Large intestine (tissue), 3 donors: ENCODE results near the gene DUSP18. TPM values are rescaled to one million over a fixed set of nuclear protein-coding genes. Genes with fewer than 3 reads are reported as not detected.
"Not testable (repeated sequence)": the region's sequence is repeated elsewhere in the genome, so short reads cannot be mapped to it uniquely, and the experiment has no call there.

Experiments used
- DNase-seq, 2 donors: peaks; one replicate each; pipeline versions ENCODE4 v3.0.0 to v3.0.0-alpha.2; 2013
- H3K27ac ChIP-seq: one replicate; pipeline ENCODE4 v1.5.1; 2013; ENCODE audit warnings: low read length
- H3K27me3 ChIP-seq: 2 replicates; pipeline ENCODE4 v1.6.1; 2013; ENCODE audit warnings: low read length; ENCODE audit not compliant: control insufficient read depth, insufficient read depth
- H3K36me3 ChIP-seq: 2 replicates; pipeline ENCODE4 v1.6.1; 2013; ENCODE audit warnings: low read length; ENCODE audit not compliant: control insufficient read depth, insufficient read depth
- H3K4me1 ChIP-seq: one replicate; pipeline ENCODE4 v1.6.1; 2013; ENCODE audit warnings: low read length; ENCODE audit not compliant: control insufficient read depth, insufficient read depth
- H3K4me3 ChIP-seq: one replicate; pipeline ENCODE4 v1.5.1; 2013; ENCODE audit warnings: low read length
- H3K9me3 ChIP-seq: one replicate; pipeline ENCODE4 v1.6.1; 2013; ENCODE audit warnings: mild to moderate bottlenecking, low read depth, low read length, moderate library complexity; ENCODE audit not compliant: control insufficient read depth
- WGBS: methylation state at CpG from one replicate; pipeline ENCODE4 v1.1.5; 2013; ENCODE audit warnings: low lambda C conversion rate; ENCODE audit not compliant: insufficient coverage; 5-methylcytosine and 5-hydroxymethylcytosine counted together
- polyA plus RNA-seq: library from polyadenylated mRNA; unstranded; fragments of 120-200 nt; gene quantifications from one replicate; pipeline ENCODE4 v1.2.1, GENCODE V29; 2013

DUSP18 gene
- polyA plus RNA-seq, 1 donor = 11.3 TPM

DNA sequence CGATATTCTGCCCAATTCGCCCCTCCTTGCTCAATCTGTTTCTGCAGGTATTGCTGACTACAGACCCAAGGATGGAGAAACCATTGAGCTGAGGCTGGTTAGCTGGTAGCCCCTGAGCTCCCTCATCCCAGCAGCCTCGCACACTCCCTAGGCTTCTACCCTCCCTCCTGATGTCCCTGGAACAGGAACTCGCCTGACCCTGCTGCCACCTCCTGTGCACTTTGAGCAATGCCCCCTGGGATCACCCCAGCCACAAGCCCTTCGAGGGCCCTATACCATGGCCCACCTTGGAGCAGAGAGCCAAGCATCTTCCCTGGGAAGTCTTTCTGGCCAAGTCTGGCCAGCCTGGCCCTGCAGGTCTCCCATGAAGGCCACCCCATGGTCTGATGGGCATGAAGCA lies 41.3 kb downstream of the DUSP18 start:
- Histone ChIP-seq H3K36me3 (peaks cover 5% of the 10 kb centered on the region), H3K4me3 (no peak overlapping the region), H3K27ac (no peak overlapping the region), H3K9me3 (no peaks in the 10 kb centered on the region), H3K4me1 (peaks cover 8% of the 10 kb centered on the region), H3K27me3 (no peaks in the 10 kb centered on the region)
- no CpG with 5 or more reads among the region's 5 CpGs for WGBS
- DNase-seq = no peak

DNA sequence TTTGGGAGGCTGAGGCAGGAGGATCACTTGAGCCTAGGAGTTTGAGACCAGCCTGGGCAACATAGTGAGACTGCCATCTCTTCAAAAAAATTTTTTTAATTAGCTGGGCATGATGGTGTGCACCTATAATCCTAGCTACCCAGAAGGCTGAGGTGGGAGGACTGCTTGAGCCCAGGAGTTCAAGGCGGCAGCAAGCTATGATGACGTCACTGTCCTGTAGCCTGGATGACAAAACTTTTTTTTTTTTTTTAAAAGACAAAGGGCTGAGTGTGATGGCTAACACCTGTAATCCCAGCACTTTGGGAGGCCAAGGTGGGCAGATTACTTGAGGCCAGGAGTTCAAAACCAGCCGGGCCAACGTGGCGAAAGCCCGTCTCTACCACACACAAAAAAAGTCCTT lies 47.8 kb downstream of the DUSP18 start:
- no CpG with 5 or more reads among the region's 6 CpGs for WGBS
- not testable (repeated sequence) for H3K27ac ChIP-seq, DNase-seq, H3K4me3 ChIP-seq, H3K27me3 ChIP-seq, H3K4me1 ChIP-seq, H3K9me3 ChIP-seq
- peaks cover 17% of the 10 kb centered on the region for H3K36me3 ChIP-seq

DNA sequence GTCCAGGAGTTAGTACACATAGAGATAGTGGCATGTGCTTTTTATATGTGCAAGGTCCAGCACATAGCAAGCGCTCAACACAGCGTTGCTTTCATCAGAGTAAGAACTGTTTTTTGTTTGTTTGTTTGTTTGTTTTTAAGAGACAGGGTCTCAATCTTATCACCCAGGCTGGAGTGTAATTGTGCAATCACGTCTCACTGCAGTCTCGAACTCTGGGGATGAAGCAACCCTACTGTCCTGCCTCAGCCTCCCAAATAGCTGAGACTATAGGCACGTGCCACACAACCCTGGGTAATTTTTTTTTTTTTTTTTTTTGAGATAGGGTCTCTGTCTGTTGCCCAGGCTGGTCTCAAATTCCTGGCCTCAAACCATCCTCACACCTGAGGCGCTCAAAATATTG lies 49.9 kb downstream of the DUSP18 start:
- Histone ChIP-seq H3K4me3 (no peak overlapping the region), H3K27me3 (no peaks in the 10 kb centered on the region), H3K27ac (no peak overlapping the region), H3K4me1 (no peaks in the 10 kb centered on the region), H3K36me3 (peaks cover 21% of the 10 kb centered on the region), H3K9me3 (no peaks in the 10 kb centered on the region)
- DNase-seq = no peak
- WGBS = no CpG with 5 or more reads among the region's 6 CpGs

DNA sequence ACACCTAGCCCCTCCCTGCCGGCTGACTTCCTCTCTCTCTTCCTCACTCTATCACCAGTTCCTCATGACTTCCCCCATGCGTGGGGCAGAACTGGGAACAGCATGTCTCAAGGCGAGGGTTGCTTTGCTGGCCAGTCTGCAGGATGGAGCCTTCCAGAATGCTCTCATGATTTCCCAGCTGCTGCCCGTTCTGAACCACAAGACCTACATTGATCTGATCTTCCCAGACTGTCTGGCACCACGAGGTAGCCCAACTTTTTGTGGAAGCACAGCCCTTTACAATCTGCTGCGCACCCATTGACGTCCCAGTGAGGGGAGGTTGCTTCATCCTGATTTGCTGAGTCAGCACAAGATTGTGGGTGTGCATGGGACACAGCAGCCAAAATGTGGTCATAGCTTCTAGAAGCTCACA lies 52.1 kb downstream of the DUSP18 start:
- Histone ChIP-seq H3K4me1 (no peaks in the 10 kb centered on the region), H3K27me3 (no peaks in the 10 kb centered on the region), H3K4me3 (no peak overlapping the region), H3K36me3 (peaks cover 30% of the 10 kb centered on the region), H3K27ac (no peak overlapping the region), H3K9me3 (no peaks in the 10 kb centered on the region)
- DNase-seq = no peak
- no CpG with 5 or more reads among the region's 7 CpGs for WGBS

DNA sequence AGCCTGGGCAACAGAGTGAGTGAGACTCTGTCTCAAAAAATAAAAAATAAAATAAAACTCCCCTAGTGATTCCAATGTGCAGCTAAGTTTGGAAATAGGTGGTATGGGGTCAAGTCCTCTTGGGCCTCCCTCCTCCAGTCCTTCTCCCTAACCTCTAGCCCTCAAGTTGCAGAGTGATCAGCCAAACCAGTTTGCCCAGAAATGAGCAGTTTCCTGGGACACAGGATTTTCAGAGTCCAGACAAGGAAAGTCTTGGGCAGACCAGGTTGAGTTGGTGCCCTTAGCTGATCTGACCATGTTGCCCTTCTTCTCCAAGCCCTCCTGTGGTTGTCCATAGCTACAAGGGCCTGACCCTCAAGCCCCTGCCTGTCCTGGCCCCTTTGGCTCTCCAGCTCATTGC lies 52.8 kb downstream of the DUSP18 start:
- peaks cover under 1% of the 10 kb centered on the region for H3K4me1 ChIP-seq
- H3K9me3 ChIP-seq = no peaks in the 10 kb centered on the region
- peaks cover 29% of the 10 kb centered on the region for H3K36me3 ChIP-seq
- DNase-seq = no peak
- H3K4me3 ChIP-seq = no peak overlapping the region
- H3K27me3 ChIP-seq = no peaks in the 10 kb centered on the region
- H3K27ac ChIP-seq = no peak overlapping the region

DNA sequence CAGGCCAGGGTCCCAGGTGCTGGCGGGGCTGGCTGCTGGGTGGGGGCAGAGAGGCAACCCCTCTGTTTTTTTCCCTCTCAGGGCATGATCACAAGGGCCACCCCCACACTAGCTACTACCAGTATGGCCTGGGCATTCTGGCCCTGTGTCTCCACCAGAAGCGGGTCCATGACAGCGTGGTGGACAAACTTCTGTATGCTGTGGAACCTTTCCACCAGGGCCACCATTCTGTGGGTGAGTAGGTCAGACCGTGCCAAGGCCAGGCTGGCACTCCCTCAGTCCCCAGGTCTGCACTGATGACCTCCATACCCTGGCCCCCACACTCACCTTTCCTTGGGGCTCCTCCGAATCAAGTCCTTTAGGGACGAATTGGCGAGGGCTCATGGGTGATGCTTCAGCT lies 53.4 kb downstream of the DUSP18 start:
- no CpG with 5 or more reads among the region's 7 CpGs for WGBS
- Histone ChIP-seq H3K4me1 (peaks cover 5% of the 10 kb centered on the region), H3K36me3 (peaks cover 27% of the 10 kb centered on the region), H3K27ac (no peak overlapping the region), H3K4me3 (no peak overlapping the region), H3K27me3 (no peaks in the 10 kb centered on the region), H3K9me3 (no peaks in the 10 kb centered on the region)
- no peak for DNase-seq

DNA sequence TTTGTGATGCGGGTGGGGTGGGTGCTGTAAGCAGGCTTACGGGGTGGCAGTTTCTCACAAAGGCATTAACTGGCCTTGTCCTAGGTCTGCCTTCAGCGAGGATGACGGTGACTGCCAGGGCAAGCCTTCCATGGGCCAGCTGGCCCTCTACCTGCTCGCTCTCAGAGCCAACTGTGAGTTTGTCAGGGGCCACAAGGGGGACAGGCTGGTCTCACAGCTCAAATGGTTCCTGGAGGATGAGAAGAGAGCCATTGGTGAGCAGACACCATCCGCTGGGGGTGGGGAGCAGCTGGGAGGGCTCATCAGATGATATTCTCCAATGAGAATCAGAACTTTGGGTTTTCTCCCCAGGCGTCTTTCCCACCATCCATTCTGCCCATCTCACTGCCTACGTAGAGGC lies 54.9 kb downstream of the DUSP18 start:
- Histone ChIP-seq H3K4me1 (peaks cover 18% of the 10 kb centered on the region), H3K4me3 (no peak overlapping the region), H3K9me3 (no peaks in the 10 kb centered on the region), H3K36me3 (peaks cover 25% of the 10 kb centered on the region), H3K27me3 (no peaks in the 10 kb centered on the region), H3K27ac (no peak overlapping the region)
- WGBS = no CpG with 5 or more reads among the region's 8 CpGs
- no peak for DNase-seq

Other genes starting within 250 kb of the DUSP18 start
- gene MTFP1, start 242.1 kb downstream of the DUSP18 start, polyA plus RNA-seq = 9.9 TPM
- gene SEC14L3, start 195.9 kb downstream of the DUSP18 start, polyA plus RNA-seq = 0.06 TPM
- 0.19 TPM for gene SEC14L4, start 162.2 kb downstream of the DUSP18 start, polyA plus RNA-seq
- gene SEC14L6, start 121.1 kb downstream of the DUSP18 start, polyA plus RNA-seq = 1.2 TPM
- gene GAL3ST1, start 93.2 kb downstream of the DUSP18 start, polyA plus RNA-seq = 19.5 TPM
- 58.6 TPM for gene PES1, start 76.0 kb downstream of the DUSP18 start, polyA plus RNA-seq
- 44.6 TPM for gene TCN2, start 60.7 kb downstream of the DUSP18 start, polyA plus RNA-seq
- 1.2 TPM for gene SLC35E4, start 32.1 kb downstream of the DUSP18 start, polyA plus RNA-seq
- 77.2 TPM for gene OSBP2, start 27.0 kb upstream of the DUSP18 start, polyA plus RNA-seq